HEK293 (cell line): Measurements from ENCODE around the gene FKBP14.

Experiments used
- CTCF ChIA-PET: fragments of 350-600 bp; formaldehyde crosslinking; extraction: SDS; loops from one replicate; lab custom pipeline; 2021; ENCODE audit warnings: antibody characterized with exemption; lab: Yijun Ruan, JAX
- POLR2A ChIA-PET: fragments of 300-600 bp; formaldehyde crosslinking; extraction: SDS; loops from one replicate; lab custom pipeline; 2020; ENCODE audit warnings: antibody characterized with exemption, inconsistent platforms; lab: Yijun Ruan, JAX
- H3K27ac ChIP-seq: fragments of 200-500 bp; sonication (Bioruptor generic); 2 replicates; pipeline ENCODE4 v1.5.1; 2014; ENCODE audit warnings: low read depth, low read length, control low read depth, inconsistent platforms; ENCODE audit errors: extremely low read depth
- H3K36me3 ChIP-seq, 2 experiments: fragments of 200-500 bp in 1 of 2; sonication (Bioruptor generic) in 1 of 2; 1 replicate in 1 of 2; 2 replicates in 1 of 2; pipeline ENCODE4 v1.5.1; 2014 to 2017; ENCODE audit warnings: inconsistent platforms in 2 of 2, low read length in 2 of 2; ENCODE audit not compliant: control insufficient read depth in 2 of 2, insufficient read depth in 1 of 2
- H3K4me1 ChIP-seq: fragments of 200-500 bp; sonication (Bioruptor generic); 2 replicates; pipeline ENCODE4 v1.5.1; 2014; ENCODE audit warnings: mild to moderate bottlenecking, low read length, inconsistent platforms; ENCODE audit not compliant: control insufficient read depth, insufficient read depth
- H3K4me3 ChIP-seq: 2 replicates; pipeline ENCODE4 v1.5.1; 2011; ENCODE audit warnings: low read depth, mild to moderate bottlenecking, control low read depth, low read length, moderate library complexity
- H3K9me3 ChIP-seq: fragments of 200-500 bp; sonication (Bioruptor generic); 2 replicates; pipeline ENCODE4 v1.5.1; 2014; ENCODE audit warnings: low read depth, low read length, inconsistent platforms; ENCODE audit not compliant: control insufficient read depth, insufficient read depth
- HOXC10 ChIP-seq: sonication (generic); formaldehyde crosslinking; IDR thresholded peaks from 2 replicates; pipeline ENCODE4 v1.8.1; 2023; ENCODE audit warnings: mild to moderate bottlenecking, missing genetic modification reagents
- PRDM2 ChIP-seq: fragments of 450-650 bp; formaldehyde crosslinking; IDR thresholded peaks from 2 replicates; pipeline ENCODE4 v1.5.1; 2016; ENCODE audit warnings: missing biosample characterization, missing genetic modification characterization, borderline replicate concordance
- RBAK ChIP-seq: fragments of 450-650 bp; formaldehyde crosslinking; IDR thresholded peaks from 2 replicates; pipeline ENCODE4 v1.5.1; 2016; ENCODE audit warnings: missing biosample characterization, missing genetic modification characterization
- TCF7L2 ChIP-seq: IDR thresholded peaks from 2 replicates; pipeline ENCODE4 v1.6.1; 2011; ENCODE audit warnings: low read depth, mild to moderate bottlenecking, inconsistent platforms, low read length, moderate library complexity, borderline replicate concordance
- YY2 ChIP-seq: fragments of 450-650 bp; formaldehyde crosslinking; IDR thresholded peaks from 2 replicates; pipeline ENCODE4 v1.5.1; 2016; ENCODE audit warnings: missing biosample characterization, missing genetic modification characterization
- ZNF10 ChIP-seq: fragments of 450-650 bp; formaldehyde crosslinking; IDR thresholded peaks from 2 replicates; pipeline ENCODE4 v1.5.1; 2017; ENCODE audit warnings: missing biosample characterization, missing genetic modification characterization
- ZNF132 ChIP-seq: fragments of 450-650 bp; formaldehyde crosslinking; IDR thresholded peaks from 2 replicates; pipeline ENCODE4 v1.5.1; 2017; ENCODE audit warnings: missing biosample characterization, missing genetic modification characterization, borderline replicate concordance
- ZNF157 ChIP-seq: fragments of 450-650 bp; formaldehyde crosslinking; IDR thresholded peaks from 2 replicates; pipeline ENCODE4 v1.5.1; 2016; ENCODE audit warnings: missing biosample characterization, missing genetic modification characterization
- ZNF184 ChIP-seq: fragments of 450-650 bp; IDR thresholded peaks from 2 replicates; pipeline ENCODE4 v1.5.1; 2018; ENCODE audit warnings: missing biosample characterization, mild to moderate bottlenecking, missing genetic modification characterization
- ZNF311 ChIP-seq: fragments of 450-650 bp; formaldehyde crosslinking; IDR thresholded peaks from 2 replicates; pipeline ENCODE4 v1.5.1; 2017; ENCODE audit warnings: missing biosample characterization, missing genetic modification characterization, borderline replicate concordance
- ZNF645 ChIP-seq: fragments of 450-650 bp; formaldehyde crosslinking; IDR thresholded peaks from 2 replicates; pipeline ENCODE4; 2016; ENCODE audit warnings: missing biosample characterization, missing genetic modification characterization
- ZNF660 ChIP-seq: fragments of 450-650 bp; IDR thresholded peaks from 2 replicates; pipeline ENCODE4 v1.5.1; 2018; ENCODE audit warnings: missing biosample characterization, mild to moderate bottlenecking, missing genetic modification characterization
- ZNF670 ChIP-seq: fragments of 450-650 bp; formaldehyde crosslinking; IDR thresholded peaks from 2 replicates; pipeline ENCODE4 v1.5.1; 2016; ENCODE audit warnings: missing biosample characterization, missing genetic modification characterization, low read depth
- ZNF777 ChIP-seq: fragments of 450-650 bp; formaldehyde crosslinking; IDR thresholded peaks from 2 replicates; pipeline ENCODE4 v1.5.1; 2017; ENCODE audit warnings: missing biosample characterization, missing genetic modification characterization, borderline replicate concordance
- ZNF830 ChIP-seq: fragments of 450-650 bp; IDR thresholded peaks from 2 replicates; pipeline ENCODE4 v1.5.0; 2018; ENCODE audit warnings: missing biosample characterization, missing genetic modification characterization, low read depth, mild to moderate bottlenecking, moderate library complexity
- ZNF843 ChIP-seq: fragments of 450-650 bp; formaldehyde crosslinking; IDR thresholded peaks from 2 replicates; pipeline ENCODE4 v1.5.1; 2016; ENCODE audit warnings: missing biosample characterization, missing genetic modification characterization
- ZSCAN18 ChIP-seq: fragments of 450-650 bp; formaldehyde crosslinking; IDR thresholded peaks from 2 replicates; pipeline ENCODE4 v1.5.1; 2016; ENCODE audit warnings: missing biosample characterization, missing genetic modification characterization
- ZSCAN23 ChIP-seq: fragments of 450-650 bp; formaldehyde crosslinking; IDR thresholded peaks from 2 replicates; pipeline ENCODE4 v1.5.1; 2016; ENCODE audit warnings: missing biosample characterization, missing genetic modification characterization
- ZXDB ChIP-seq: fragments of 450-650 bp; formaldehyde crosslinking; IDR thresholded peaks from 2 replicates; pipeline ENCODE4 v1.5.1; 2016; ENCODE audit warnings: missing biosample characterization, missing genetic modification characterization

Gene FKBP14

GRCh38 chr7:30019387-30019786 is 7.1 kb downstream of the FKBP14 start:
- no peaks in the 10 kb centered on the region for H3K4me1 ChIP-seq
- CTCF ChIA-PET = interaction anchor here (1.0 kb wide), 1 partner anchor 11 kb away, joined by 4 read pairs; no protein-coding TSS in a partner anchor
- no peaks in the 10 kb centered on the region for H3K9me3 ChIP-seq
- H3K27ac ChIP-seq = no peak overlapping the region
- POLR2A ChIA-PET = interaction anchor here (0.6 kb wide), 1 partner anchor 13 kb away, joined by 7 read pairs; no protein-coding TSS in a partner anchor
- no peak overlapping the region for H3K4me3 ChIP-seq
- peaks cover 7 to 24% of the 10 kb centered on the region in 2 experiments for H3K36me3 ChIP-seq
- no peak for TF ChIP-seq ZNF830 (tag by site-specific recombination)
- no peak for TF ChIP-seq ZNF132
- TF ChIP-seq ZSCAN23 (tag by site-specific recombination) = no peak

GRCh38 chr7:30018451-30018850 is 8.1 kb downstream of the FKBP14 start:
- no peak overlapping the region for H3K27ac ChIP-seq
- H3K36me3 ChIP-seq = peaks cover 13 to 31% of the 10 kb centered on the region in 2 experiments
- no peak overlapping the region for H3K4me3 ChIP-seq
- no peak for TF ChIP-seq PRDM2
- TF ChIP-seq ZNF645 (tag by site-specific recombination) = no peak
- TF ChIP-seq ZXDB = no peak
- TF ChIP-seq ZNF311 (tag by site-specific recombination) = no peak
- TF ChIP-seq ZNF157 = no peak
- no peak for TF ChIP-seq ZNF670
- no peak for TF ChIP-seq TCF7L2
- no peak for TF ChIP-seq RBAK
- TF ChIP-seq ZNF10 (tag by site-specific recombination) = no peak
- TF ChIP-seq ZSCAN18 (tag by site-specific recombination) = no peak
- TF ChIP-seq YY2 (tag by site-specific recombination) = no peak
- TF ChIP-seq HOXC10 (CRISPR knock-in tag) = no peak
- TF ChIP-seq ZNF184 (tag by site-specific recombination) = no peak
- no peak for TF ChIP-seq ZNF843 (tag by site-specific recombination)
- no peak for TF ChIP-seq ZNF777 (tag by site-specific recombination)
- TF ChIP-seq ZNF660 (tag by site-specific recombination) = no peak
- no peaks in the 10 kb centered on the region for H3K9me3 ChIP-seq
- no peaks in the 10 kb centered on the region for H3K4me1 ChIP-seq
- ChIA-PET CTCF (no interaction called here), POLR2A (no interaction called here)
